KOPT-K1 (cell line): ENCODE data around the gene RPS2.
"Not testable (repeated sequence)": the region's sequence is repeated elsewhere in the genome, so short reads cannot be mapped to it uniquely, and the experiment has no call there.

ENCODE experiments used
- H3K27ac ChIP-seq: fragments of 200-600 bp; sonication (generic); 2 replicates; pipeline ENCODE4 v1.5.1; 2016; ENCODE audit warnings: antibody characterized with exemption, mild to moderate bottlenecking, low read depth, low read length; ENCODE audit not compliant: poor library complexity, severe bottlenecking
- H3K36me3 ChIP-seq: fragments of 200-600 bp; sonication (generic); 2 replicates; pipeline ENCODE4 v1.5.1; 2017; ENCODE audit warnings: antibody characterized with exemption, mild to moderate bottlenecking, low read length, moderate library complexity; ENCODE audit not compliant: insufficient read depth
- H3K9me3 ChIP-seq: fragments of 200-600 bp; sonication (generic); 2 replicates; pipeline ENCODE4 v1.5.1; 2017; ENCODE audit warnings: antibody characterized with exemption, low read length, mild to moderate bottlenecking; ENCODE audit not compliant: insufficient read depth, poor library complexity, severe bottlenecking

Gene RPS2

GRCh38 chr16:1947369-1947670 lies 17.3 kb downstream of the RPS2 start:
- Histone ChIP-seq H3K27ac (no peak overlapping the region), H3K9me3 (no peaks in the 10 kb centered on the region), H3K36me3 (no peaks in the 10 kb centered on the region)

- H3K9me3 ChIP-seq = no peaks in the 10 kb centered on the region
- no peaks in the 10 kb centered on the region for H3K36me3 ChIP-seq
- no peak overlapping the region for H3K27ac ChIP-seq
These were observed 17.9 kb downstream of the RPS2 start for GRCh38 chr16:1946495-1947368.

GRCh38 chr16:1945559-1946391 lies 18.9 kb downstream of the RPS2 start:
- Histone ChIP-seq H3K9me3 (no peaks in the 10 kb centered on the region), H3K27ac (no peak overlapping the region), H3K36me3 (no peaks in the 10 kb centered on the region)

- no peaks in the 10 kb centered on the region for H3K36me3 ChIP-seq
- no peak overlapping the region for H3K27ac ChIP-seq
- no peaks in the 10 kb centered on the region for H3K9me3 ChIP-seq
These were observed 19.9 kb downstream of the RPS2 start for GRCh38 chr16:1944612-1945199.

GRCh38 chr16:1942810-1943726 lies 21.6 kb downstream of the RPS2 start, which contains the start of gene MSRB1:
Gene MSRB1, minus strand, starts transcription at chr16:1943199. Its CDS starts 43 bp downstream, at chr16:1943156.
- H3K9me3 ChIP-seq = no peaks in the 10 kb centered on the region
- H3K27ac ChIP-seq = peak within 1 kb of the TSS; percentile 53
- peaks cover 4% of the 10 kb centered on the region; the same call in 1 of the 2 replicates for H3K36me3 ChIP-seq

- Histone ChIP-seq H3K9me3 (no peaks in the 10 kb centered on the region), H3K27ac (peak overlapping the region; percentile 53), H3K36me3 (peaks cover 6% of the 10 kb centered on the region; the same call in 1 of the 2 replicates)
These were observed 22.4 kb downstream of the RPS2 start for GRCh38 chr16:1942047-1942809.

- no peaks in the 10 kb centered on the region for H3K9me3 ChIP-seq
- H3K36me3 ChIP-seq = peaks cover 6% of the 10 kb centered on the region; the same call in 1 of the 2 replicates
- H3K27ac ChIP-seq = no peak overlapping the region
These were observed 23.2 kb downstream of the RPS2 start for GRCh38 chr16:1941162-1942046.

GRCh38 chr16:1940273-1941161 lies 24.1 kb downstream of the RPS2 start:
- Histone ChIP-seq H3K27ac (no peak overlapping the region), H3K9me3 (no peaks in the 10 kb centered on the region), H3K36me3 (peaks cover 6% of the 10 kb centered on the region; the same call in 1 of the 2 replicates)

- H3K36me3 ChIP-seq, H3K9me3 ChIP-seq, H3K27ac ChIP-seq: not testable (repeated sequence)
These were observed 24.8 kb downstream of the RPS2 start for GRCh38 chr16:1939833-1940232.

GRCh38 chr16:1938910-1939309 lies 25.7 kb downstream of the RPS2 start:
- H3K9me3 ChIP-seq = no peaks in the 10 kb centered on the region
- no peak overlapping the region for H3K27ac ChIP-seq

GRCh38 chr16:1938316-1938715 lies 26.3 kb downstream of the RPS2 start:
- Histone ChIP-seq H3K36me3 (peaks cover 6% of the 10 kb centered on the region; the same call in 1 of the 2 replicates), H3K9me3 (no peaks in the 10 kb centered on the region), H3K27ac (no peak overlapping the region)

More at GRCh38 chr16:1938910-1939309, 25.7 kb downstream of the RPS2 start:
- peaks cover 6% of the 10 kb centered on the region; the same call in 1 of the 2 replicates for H3K36me3 ChIP-seq

- no peaks in the 10 kb centered on the region for H3K9me3 ChIP-seq
- no peak overlapping the region for H3K27ac ChIP-seq
- H3K36me3 ChIP-seq = peaks cover 6% of the 10 kb centered on the region; the same call in 1 of the 2 replicates
These were observed 27.6 kb downstream of the RPS2 start for GRCh38 chr16:1936945-1937479.
